Activated CD8-positive, alpha-beta T cell treated with anti-CD3 and anti-CD28 coated beads, Interleukin-2, amount 10 ng/mL, durations not matched to agents 7 days and 5 days (primary cell): ENCODE data around the gene TMEM62. TPM values are rescaled to one million over a fixed set of nuclear protein-coding genes. Genes with fewer than 3 reads are reported as not detected.
"Not testable (repeated sequence)": the region's sequence is repeated elsewhere in the genome, so short reads cannot be mapped to it uniquely, and the experiment has no call there.

ENCODE experiments used
- ATAC-seq: fragments of 150-1000 bp; cut with Tn5 transposase; one replicate; pipeline ENCODE4 v1.10.0; 2021; ENCODE audit warnings: moderate library complexity
- CTCF ChIA-PET: fragments of 350-600 bp; sonication (Branson Sonifier 250); formaldehyde crosslinking; loops from one replicate; lab custom pipeline; 2021; ENCODE audit warnings: antibody characterized with exemption; lab: Charles Lee
- POLR2A ChIA-PET: fragments of 350-600 bp; sonication (Branson Sonifier 250); formaldehyde crosslinking; loops from one replicate; lab custom pipeline; 2021; ENCODE audit warnings: antibody characterized with exemption; lab: Charles Lee
- DNase-seq: peaks from one replicate; pipeline ENCODE4 v3.0.0-alpha.2; 2020
- H3K27ac Mint-ChIP-seq: one replicate; pipeline ENCODE4 v1.8.0; 2021; ENCODE audit warnings: mild to moderate bottlenecking, mixed read lengths
- H3K27me3 Mint-ChIP-seq: one replicate; pipeline ENCODE4 v1.8.0; 2021; ENCODE audit warnings: low read depth, mixed read lengths
- H3K36me3 Mint-ChIP-seq: one replicate; pipeline ENCODE4 v1.8.0; 2021; ENCODE audit warnings: low read depth, mixed read lengths
- H3K4me1 Mint-ChIP-seq: one replicate; pipeline ENCODE4 v1.8.0; 2021; ENCODE audit warnings: low read depth, mixed read lengths
- H3K4me3 Mint-ChIP-seq: one replicate; pipeline ENCODE4 v1.8.0; 2021; ENCODE audit warnings: mild to moderate bottlenecking, mixed read lengths
- H3K9me3 Mint-ChIP-seq: one replicate; pipeline ENCODE4 v1.8.0; 2022; ENCODE audit warnings: mixed read lengths; ENCODE audit not compliant: insufficient read depth
- total RNA-seq, 2 experiments: library from RNA; stranded (reverse); gene quantifications; one replicate each; pipeline ENCODE4 v1.2.3, GENCODE V29; 2021

TMEM62 gene
- total RNA-seq, 2 experiments from 2014 or later, result 20.4 to 21.9 TPM

DNA sequence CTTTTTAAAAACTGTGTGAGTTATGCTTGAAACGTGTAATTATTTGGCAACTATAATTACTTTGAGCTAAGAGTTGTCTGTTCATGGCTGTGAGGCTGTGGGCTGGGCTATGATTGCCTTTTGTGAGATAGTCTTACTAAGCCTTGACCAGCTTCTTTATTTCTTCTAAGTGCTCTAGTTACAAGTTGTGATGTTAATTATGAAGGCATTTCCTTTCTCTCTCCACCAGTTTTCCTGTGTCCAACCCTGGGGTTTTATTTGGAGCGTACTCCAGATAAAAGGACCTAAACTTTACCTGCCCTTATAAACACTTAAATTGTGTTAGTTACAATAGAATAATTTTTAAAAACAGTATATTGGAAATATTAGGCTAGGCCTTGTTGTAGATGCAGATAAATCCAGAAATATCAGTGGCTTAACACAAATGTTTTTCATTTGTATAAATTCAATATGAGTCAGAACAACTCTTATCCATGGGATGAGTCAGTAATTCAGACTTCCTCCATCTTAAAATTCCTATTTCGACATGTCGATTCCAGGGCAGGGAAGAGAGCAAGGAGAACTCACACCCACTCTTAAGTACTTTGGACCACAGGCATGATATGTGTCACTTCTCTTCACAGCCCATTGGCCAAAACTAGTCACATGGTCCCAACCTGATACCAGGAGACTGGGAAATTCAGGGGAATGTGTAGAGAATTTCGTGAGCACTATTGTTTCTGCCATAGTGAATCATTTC, 17.0 kb downstream of the TMEM62 start:
- no peak for DNase-seq
- ATAC-seq, result no peak
- peaks cover 26% of the 10 kb centered on the region for H3K4me1 Mint-ChIP-seq
- CTCF ChIA-PET, result interaction anchor here (1.6 kb wide), 1 partner anchor 54 kb away, joined by 3 read pairs; no protein-coding TSS in a partner anchor
- POLR2A ChIA-PET, result no interaction called here
- H3K4me3 Mint-ChIP-seq, result no peak overlapping the region
- no peak overlapping the region for H3K27ac Mint-ChIP-seq
- no peaks in the 10 kb centered on the region for H3K27me3 Mint-ChIP-seq
- no peaks in the 10 kb centered on the region for H3K9me3 Mint-ChIP-seq
- H3K36me3 Mint-ChIP-seq, result peaks cover 52% of the 10 kb centered on the region

DNA sequence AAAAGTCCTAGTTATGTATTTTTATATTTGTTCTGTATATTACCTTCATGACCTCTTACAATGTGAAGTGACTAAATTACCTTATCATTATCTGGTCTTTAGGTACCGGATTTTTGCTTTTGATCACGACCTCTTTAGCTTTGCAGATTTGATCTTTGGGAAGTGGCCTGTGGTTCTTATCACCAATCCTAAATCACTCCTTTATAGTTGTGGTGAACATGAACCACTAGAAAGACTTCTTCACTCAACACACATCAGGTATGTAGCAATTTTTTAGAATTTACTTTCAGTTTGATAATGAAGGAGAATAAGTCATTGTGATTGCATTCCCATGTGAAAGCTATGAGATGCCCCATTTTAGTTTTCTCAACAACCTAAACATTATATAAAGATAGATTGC, 18.3 kb downstream of the TMEM62 start:
- peaks cover 53% of the 10 kb centered on the region for H3K36me3 Mint-ChIP-seq
- H3K27me3 Mint-ChIP-seq, result no peaks in the 10 kb centered on the region
- ChIA-PET POLR2A (interaction anchor here (0.9 kb wide), 1 partner anchor 18 kb away, joined by 4 read pairs; the partner anchor contains the start of gene TMEM62), CTCF (interaction anchor here (0.9 to 1.6 kb wide), 3 partner anchors 30 to 74 kb away, joined by 3 read pairs; no protein-coding TSS in a partner anchor)
- H3K4me1 Mint-ChIP-seq, result peaks cover 26% of the 10 kb centered on the region
- peak; percentile 48 for DNase-seq
- H3K4me3 Mint-ChIP-seq, result no peak overlapping the region
- peak overlapping the region; percentile 60 for H3K27ac Mint-ChIP-seq
- peak; percentile 98 for ATAC-seq
- H3K9me3 Mint-ChIP-seq, result no peaks in the 10 kb centered on the region

GRCh38 chr15:43153269-43153668, 19.9 kb downstream of the TMEM62 start:
- Mint-ChIP-seq H3K36me3 (peaks cover 58% of the 10 kb centered on the region), H3K27me3 (no peaks in the 10 kb centered on the region), H3K27ac (no peak overlapping the region), H3K9me3 (no peaks in the 10 kb centered on the region), H3K4me3 (no peak overlapping the region), H3K4me1 (peaks cover 26% of the 10 kb centered on the region)
- ChIA-PET CTCF (no interaction called here), POLR2A (no interaction called here)
- ATAC-seq (no peak), DNase-seq (no peak)

DNA sequence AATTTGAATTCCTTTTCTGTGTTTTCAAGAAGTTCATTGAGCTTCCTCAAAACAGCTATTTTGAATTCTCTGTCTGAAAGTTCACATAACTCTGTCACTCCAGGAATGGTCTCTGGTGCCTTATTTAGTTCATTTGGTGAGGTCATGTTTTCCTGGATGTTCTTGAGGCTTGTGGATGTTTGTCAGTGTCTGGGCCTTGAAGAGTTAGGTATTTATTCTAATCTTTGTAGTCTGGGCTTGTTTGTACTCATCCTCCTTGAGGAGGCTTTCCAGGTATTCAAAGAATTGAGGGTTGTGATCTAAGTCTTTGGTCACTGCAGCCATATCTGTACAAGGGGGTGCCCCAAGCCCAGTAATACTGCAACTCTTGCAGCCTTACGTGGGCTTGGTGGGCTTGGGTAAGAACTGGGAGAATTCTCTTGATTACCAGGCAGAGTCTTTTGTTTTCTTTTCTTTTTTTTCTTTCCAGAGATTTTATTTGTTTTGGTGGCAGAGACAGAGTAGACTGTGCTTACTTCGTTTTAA, 32.5 kb downstream of the TMEM62 start:
- peak overlapping the region; percentile 47 for H3K27ac Mint-ChIP-seq
- H3K4me1 Mint-ChIP-seq, result peaks cover 9% of the 10 kb centered on the region
- no peak overlapping the region for H3K4me3 Mint-ChIP-seq
- ChIA-PET POLR2A (interaction anchor here (0.7 kb wide), 1 partner anchor 27 kb away, joined by 5 read pairs; no protein-coding TSS in a partner anchor), CTCF (no interaction called here)
- ATAC-seq (no peak), DNase-seq (no peak)
- H3K9me3 Mint-ChIP-seq, result no peaks in the 10 kb centered on the region
- peaks cover 43% of the 10 kb centered on the region for H3K36me3 Mint-ChIP-seq
- H3K27me3 Mint-ChIP-seq, result no peaks in the 10 kb centered on the region

GRCh38 chr15:43167261-43167660, 33.9 kb downstream of the TMEM62 start:
- CTCF ChIA-PET, H3K27ac Mint-ChIP-seq, ATAC-seq, H3K9me3 Mint-ChIP-seq, DNase-seq, POLR2A ChIA-PET, H3K4me1 Mint-ChIP-seq, H3K4me3 Mint-ChIP-seq, H3K27me3 Mint-ChIP-seq: not testable (repeated sequence)
- peaks cover 44% of the 10 kb centered on the region for H3K36me3 Mint-ChIP-seq

GRCh38 chr15:43168192-43169107, 35.1 kb downstream of the TMEM62 start:
- no peaks in the 10 kb centered on the region for H3K9me3 Mint-ChIP-seq
- no peak for DNase-seq
- POLR2A ChIA-PET, result no interaction called here
- H3K27me3 Mint-ChIP-seq, result no peaks in the 10 kb centered on the region
- peaks cover 51% of the 10 kb centered on the region for H3K36me3 Mint-ChIP-seq
- CTCF ChIA-PET, result no interaction called here
- peaks cover 9% of the 10 kb centered on the region for H3K4me1 Mint-ChIP-seq
- peak overlapping the region; percentile 25 for H3K27ac Mint-ChIP-seq
- H3K4me3 Mint-ChIP-seq, result no peak overlapping the region
- ATAC-seq, result no peak

GRCh38 chr15:43169888-43170287, 36.5 kb downstream of the TMEM62 start:
- no peak overlapping the region for H3K27ac Mint-ChIP-seq
- DNase-seq (no peak), ATAC-seq (no peak)
- peaks cover 56% of the 10 kb centered on the region for H3K36me3 Mint-ChIP-seq
- peaks cover 9% of the 10 kb centered on the region for H3K4me1 Mint-ChIP-seq
- ChIA-PET POLR2A (no interaction called here), CTCF (no interaction called here)
- H3K4me3 Mint-ChIP-seq, result no peak overlapping the region
- H3K9me3 Mint-ChIP-seq, result no peaks in the 10 kb centered on the region
- H3K27me3 Mint-ChIP-seq, result no peaks in the 10 kb centered on the region

GRCh38 chr15:43175656-43176309, 42.4 kb downstream of the TMEM62 start:
- H3K4me3 Mint-ChIP-seq, H3K27me3 Mint-ChIP-seq, H3K9me3 Mint-ChIP-seq, ATAC-seq, H3K27ac Mint-ChIP-seq, DNase-seq, H3K4me1 Mint-ChIP-seq, POLR2A ChIA-PET: not testable (repeated sequence)
- H3K36me3 Mint-ChIP-seq, result peaks cover 55% of the 10 kb centered on the region
- CTCF ChIA-PET, result interaction anchor here (1.1 kb wide), 1 partner anchor 11 kb away, joined by 5 read pairs; no protein-coding TSS in a partner anchor

- H3K27ac Mint-ChIP-seq, CTCF ChIA-PET, H3K4me3 Mint-ChIP-seq, ATAC-seq, DNase-seq, H3K9me3 Mint-ChIP-seq, H3K4me1 Mint-ChIP-seq, POLR2A ChIA-PET, H3K27me3 Mint-ChIP-seq: not testable (repeated sequence)
- peaks cover 60% of the 10 kb centered on the region for H3K36me3 Mint-ChIP-seq
Observed at GRCh38 chr15:43177147-43177546, 43.8 kb downstream of the TMEM62 start.

- Mint-ChIP-seq H3K27ac (no peak overlapping the region), H3K9me3 (no peaks in the 10 kb centered on the region), H3K27me3 (no peaks in the 10 kb centered on the region), H3K36me3 (peaks cover 46% of the 10 kb centered on the region), H3K4me1 (peaks cover 30% of the 10 kb centered on the region), H3K4me3 (no peak overlapping the region)
- ATAC-seq (no peak), DNase-seq (no peak)
- POLR2A ChIA-PET, result no interaction called here
- CTCF ChIA-PET, result interaction anchor here (1.0 to 2.2 kb wide), 3 partner anchors 20 to 43 kb away, joined by 4 to 14 read pairs (median 4); no protein-coding TSS in a partner anchor
Observed at GRCh38 chr15:43183270-43183669, 49.9 kb downstream of the TMEM62 start.
